HG03039 (cell line): ENCODE measurements around the gene IQCC.
A peak's percentile ranks its signal among the peaks of the same experiment; 100 is the strongest.
"Not testable (repeated sequence)": the region's sequence is repeated elsewhere in the genome, so short reads cannot be mapped to it uniquely, and the experiment has no call there.

ENCODE experiments used
- ATAC-seq: cut with Tn5 transposase; IDR thresholded peaks from one replicate; pipeline ENCODE4 v1.9.1; 2021; ENCODE audit warnings: mild to moderate bottlenecking, moderate library complexity; ENCODE audit not compliant: unreplicated experiment

IQCC gene

DNA sequence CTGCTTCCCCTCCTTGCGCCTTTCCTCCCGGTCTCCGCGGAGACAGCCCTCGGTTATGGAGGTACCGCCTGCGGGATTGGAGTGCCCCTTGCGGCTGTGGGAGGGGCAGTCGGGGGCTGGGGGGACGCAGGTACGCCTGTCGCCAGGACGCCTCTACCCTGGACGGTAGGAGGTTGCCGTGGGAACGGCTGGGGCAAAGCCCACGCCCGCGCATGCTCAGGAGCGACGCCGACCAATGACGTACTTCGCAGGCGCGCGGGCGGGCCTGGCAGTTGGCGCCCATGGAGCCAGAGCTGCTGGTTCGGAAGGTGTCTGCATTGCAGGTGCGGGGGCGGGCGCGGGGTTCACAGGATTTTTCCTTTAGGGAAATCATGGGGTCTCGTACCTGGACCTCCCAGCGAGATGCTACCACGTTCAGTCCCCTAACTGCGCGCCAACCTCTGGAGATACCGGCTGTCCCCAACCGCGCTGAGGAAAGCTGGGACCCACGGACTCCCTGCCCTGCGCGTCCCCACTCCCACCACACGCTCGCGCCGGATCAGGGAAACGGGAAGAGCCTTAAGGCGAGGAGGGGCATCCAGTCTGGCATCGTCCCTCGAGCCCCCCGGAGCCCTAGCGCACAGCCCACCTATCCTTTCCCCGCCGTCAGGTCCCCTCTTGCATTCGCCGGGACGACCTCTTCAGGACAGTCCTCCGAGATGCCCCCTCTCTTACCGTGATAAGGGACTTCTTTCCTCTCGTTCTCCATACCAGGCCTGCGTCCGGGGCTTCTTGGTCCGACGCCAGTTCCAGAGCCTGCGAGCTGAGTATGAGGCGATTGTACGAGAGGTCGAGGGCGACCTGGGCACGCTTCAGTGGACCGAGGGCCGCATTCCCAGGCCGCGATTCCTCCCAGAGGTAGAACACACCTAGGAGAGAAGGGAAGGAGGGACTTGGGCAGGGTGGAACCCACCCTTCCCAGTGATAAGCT is at the start of gene IQCC:
Gene IQCC, plus strand, starts transcription at position 271 of the 970 bp plus-strand sequence. Its CDS starts 11 bp downstream, at position 282.
- ATAC-seq: no peak

DNA sequence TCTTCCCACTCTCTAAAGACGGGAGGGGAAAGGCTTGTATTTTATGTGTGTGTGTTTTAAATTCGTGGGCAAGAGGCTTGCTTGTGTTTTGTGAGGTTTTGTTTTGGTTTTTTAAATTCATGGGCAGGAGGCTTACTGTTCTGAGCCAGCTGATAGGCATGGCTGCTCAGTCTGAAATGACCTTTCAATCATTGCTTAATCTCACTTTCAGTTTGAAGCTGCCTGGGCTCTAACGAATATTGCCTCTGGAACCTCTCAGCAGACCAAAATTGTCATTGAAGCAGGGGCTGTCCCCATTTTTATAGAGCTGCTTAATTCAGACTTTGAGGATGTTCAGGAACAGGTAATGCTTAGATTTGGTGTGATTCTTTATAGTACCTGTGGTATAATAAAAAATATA is 46.3 kb upstream of the IQCC start:
- no peak for ATAC-seq

DNA sequence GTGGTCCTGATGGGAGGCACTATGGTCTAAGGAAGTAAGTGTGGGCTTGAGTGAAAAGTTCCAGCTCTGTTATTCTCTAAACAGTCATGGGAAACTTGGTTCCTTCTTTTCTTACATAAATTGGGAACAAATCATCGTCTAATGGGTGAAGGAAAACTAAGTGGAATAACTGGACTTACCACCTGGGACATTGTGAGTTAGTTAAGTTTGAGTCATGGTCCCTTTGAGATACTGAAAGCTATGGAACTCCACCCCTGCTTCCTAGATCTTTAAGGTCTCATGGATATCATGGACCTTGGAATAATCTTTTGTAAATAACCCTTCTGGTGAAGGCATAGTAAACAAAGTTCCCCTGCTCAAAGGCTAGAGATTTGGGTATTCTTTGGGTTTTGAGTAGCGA is 42.1 kb upstream of the IQCC start:
- no peak for ATAC-seq

DNA sequence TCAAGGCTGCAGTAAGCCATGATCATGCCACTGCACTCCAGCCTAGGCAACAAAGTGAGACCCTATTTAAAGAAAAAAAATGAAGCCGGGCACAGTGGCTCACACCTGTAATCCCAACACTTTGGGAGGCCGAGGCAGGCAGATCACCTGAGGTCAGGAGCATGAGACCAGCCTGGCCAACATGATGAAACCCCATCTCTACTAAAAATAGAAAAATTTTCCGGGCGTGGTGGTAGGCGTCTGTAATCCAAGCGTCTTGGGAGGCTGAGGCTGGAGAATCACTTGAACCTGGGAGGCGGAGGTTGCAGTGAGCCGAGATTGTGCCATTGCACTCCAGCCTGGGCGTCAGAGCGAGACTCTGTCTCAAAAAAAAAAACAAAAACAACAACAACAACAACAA is 39.8 kb upstream of the IQCC start:
- ATAC-seq: not testable (repeated sequence)

DNA sequence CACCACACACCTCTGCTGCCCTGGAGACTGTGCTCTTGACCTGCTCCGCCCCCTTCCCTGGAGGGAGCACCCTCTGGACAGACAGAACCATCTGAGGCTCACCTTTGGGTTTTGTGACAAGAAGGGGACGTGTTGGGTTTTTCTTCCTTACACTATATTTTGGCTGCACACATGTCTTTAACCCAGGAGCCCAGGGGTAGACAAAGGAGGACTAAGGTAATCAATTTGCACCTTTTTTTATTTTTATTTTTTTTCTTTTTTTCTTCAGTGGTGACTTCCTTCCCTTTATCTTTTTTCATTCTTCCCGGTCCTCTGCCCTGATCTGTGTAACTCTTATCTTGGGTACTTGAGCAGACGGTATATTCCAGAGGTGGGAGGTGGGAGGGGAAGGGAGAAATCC is 34.5 kb upstream of the IQCC start:
- no peak for ATAC-seq

DNA sequence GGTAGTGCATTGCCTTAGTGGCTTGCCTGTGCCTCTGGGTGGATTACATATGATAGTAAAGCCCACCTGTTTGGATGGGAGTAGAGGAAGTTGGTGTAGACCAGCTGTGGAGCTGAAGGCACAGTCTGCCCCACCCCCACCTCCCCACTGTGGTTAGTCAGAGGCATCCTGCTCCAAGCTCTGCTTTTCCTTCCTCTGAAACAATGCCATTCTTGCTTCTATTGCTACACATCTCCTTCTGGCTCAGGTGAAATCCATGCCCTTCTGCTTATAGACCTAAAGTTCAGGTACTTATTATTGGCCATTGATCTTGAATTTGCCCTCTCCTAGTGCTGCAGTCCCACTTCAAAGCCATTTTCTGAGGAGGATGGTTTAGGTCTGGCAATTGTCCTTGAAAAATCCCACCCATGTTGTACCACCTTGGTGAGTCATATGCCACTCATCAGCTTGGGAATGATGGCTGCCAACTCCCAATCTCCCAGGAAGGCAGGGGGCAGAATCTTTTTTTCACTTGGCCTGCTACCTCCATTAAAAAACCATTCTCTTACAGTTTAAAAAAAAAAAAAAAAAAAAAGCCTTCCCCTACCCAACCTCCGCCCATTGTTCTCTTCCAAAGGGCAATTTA is 32.7 kb upstream of the IQCC start:
- ATAC-seq: no peak

DNA sequence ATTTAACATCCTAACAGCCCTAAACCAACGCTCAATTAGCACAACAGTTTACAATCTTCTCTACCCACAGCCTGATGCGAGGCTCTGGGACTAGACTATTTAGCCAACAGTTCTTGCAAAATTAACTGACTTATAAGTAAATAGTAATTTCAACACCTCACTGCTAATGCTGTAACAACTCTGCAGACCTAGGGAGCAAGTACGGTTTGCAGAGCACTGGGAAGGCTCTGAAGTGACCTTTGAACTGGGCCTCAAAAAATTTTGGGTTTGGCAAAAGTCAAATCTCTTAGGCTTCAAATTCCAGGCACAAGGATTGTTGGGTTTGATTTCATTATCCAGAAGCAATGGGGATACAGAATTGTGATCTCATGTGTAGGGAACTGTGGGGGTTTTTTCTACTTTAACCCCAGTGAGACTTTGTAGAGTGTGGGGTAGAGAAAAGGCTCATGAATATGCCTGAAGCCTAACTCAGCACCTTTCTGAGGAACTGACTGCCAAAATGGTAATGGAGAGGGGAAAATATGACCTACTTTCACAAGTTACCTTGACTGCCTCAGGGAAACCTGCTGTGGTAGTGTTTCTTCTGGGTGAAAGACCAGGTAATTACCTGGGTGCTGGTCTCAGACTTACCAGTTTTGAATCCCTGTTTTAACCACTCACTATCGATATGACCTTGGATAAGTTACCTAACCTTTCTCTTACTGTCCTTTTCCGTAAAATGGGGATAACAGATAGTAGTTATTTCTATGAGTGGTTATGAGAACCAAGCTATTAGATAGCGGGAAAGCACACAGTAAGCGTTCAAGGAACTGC is 26.9 kb upstream of the IQCC start:
- no peak for ATAC-seq

DNA sequence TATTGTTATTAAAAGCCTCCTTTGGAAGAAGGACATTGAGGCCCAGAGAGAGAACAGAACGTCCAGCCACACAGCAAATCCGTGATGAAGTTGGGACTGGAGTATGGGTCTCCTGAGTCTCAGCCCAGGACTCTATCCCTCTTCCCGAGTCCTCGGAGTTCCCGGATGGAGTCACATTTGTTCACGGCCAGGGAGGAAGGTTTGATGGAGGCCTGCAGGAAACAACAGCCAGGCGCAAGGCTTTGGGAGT is 26.4 kb upstream of the IQCC start:
- ATAC-seq: no peak

DNA sequence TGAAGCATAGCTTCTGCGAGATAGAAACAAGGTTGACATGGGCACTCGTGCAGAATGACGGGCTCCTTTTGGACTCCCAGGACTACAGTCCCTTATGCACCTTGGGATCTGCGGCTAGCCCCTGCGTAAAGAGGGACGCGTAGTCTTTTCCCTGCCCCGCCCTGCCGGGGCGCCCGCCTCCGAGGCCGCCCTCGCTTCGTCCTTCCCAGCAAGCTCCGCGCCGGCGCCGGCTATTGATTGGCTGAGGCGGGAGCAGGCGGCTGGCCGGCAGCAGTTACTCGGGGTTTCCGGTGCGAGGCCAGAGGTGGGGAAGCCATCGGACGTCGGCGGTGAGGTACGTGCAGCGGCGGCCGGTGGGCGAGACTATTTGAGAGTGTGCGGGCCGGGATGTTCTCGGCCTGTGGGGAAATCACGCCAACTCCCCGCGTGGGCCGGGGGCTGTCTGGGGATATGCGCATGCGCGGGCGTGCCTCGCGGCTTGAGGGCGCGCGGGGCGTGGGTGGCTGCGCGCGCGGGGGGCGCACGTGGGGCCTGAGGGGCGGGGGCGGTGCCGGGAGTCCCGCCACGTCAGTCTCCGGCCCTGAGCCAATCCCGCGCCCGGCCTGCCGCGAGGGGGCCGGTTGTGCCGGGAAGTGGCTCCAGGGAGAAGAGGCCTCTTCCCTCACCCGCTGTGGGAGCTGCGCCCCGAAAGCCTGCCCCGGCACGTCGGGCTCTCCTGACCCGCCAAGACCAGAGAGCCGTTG is 25.9 kb upstream of the IQCC start, which contains the start of gene TXLNA:
Gene TXLNA, plus strand, starts transcription at position 233 of the 743 bp plus-strand sequence. CDS start 671 bp downstream, outside the sequence.
- peak; percentile 75 for ATAC-seq

DNA sequence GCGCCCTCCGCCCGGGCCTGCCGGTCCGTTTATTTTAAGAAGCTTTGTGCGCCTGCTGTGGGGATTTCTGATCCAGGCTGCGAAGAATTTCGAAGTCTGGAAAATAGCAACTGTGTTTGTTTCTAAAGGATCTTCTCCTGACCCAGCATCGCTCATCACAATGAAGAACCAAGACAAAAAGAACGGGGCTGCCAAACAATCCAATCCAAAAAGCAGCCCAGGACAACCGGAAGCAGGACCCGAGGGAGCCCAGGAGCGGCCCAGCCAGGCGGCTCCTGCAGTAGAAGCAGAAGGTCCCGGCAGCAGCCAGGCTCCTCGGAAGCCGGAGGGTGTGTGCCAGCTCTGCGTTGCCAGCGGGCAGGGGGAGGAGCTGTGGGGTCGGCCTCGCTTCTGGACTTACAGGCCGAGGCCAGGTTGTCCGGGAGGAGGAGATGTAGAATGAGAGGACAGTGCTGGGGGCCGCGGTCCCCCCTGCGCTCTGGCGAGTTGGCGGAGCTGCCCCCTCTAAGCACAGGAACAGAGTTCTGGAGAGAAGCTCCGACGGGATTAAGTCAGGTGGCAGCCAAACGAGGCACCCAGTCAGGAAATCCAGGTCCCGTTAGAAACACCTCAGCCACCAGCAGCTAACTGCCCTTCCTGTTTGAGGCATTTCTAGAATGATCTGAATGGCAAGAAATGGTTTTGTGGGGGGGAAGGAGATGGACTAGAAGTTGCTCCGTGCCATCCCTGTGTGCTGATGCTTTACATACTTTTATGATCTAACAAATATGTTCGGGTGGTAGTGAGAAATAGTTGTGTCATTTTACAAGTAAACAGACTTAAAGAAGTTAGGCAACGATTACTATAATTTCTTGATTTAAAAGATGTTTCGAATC is 25.0 kb upstream of the IQCC start:
- ATAC-seq: no peak

DNA sequence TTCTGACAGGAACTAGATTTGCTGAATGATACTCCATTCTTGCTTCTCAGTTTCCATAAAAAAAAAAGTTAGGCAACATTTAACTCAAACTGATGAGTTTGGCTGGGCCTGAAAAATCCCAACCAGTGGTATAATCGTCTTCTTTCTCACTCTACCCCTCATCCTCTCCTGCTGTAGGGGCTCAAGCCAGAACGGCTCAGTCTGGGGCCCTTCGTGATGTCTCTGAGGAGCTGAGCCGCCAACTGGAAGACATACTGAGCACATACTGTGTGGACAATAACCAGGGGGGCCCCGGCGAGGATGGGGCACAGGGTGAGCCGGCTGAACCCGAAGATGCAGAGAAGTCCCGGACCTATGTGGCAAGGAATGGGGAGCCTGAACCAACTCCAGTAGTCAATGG is 24.4 kb upstream of the IQCC start:
- no peak for ATAC-seq

DNA sequence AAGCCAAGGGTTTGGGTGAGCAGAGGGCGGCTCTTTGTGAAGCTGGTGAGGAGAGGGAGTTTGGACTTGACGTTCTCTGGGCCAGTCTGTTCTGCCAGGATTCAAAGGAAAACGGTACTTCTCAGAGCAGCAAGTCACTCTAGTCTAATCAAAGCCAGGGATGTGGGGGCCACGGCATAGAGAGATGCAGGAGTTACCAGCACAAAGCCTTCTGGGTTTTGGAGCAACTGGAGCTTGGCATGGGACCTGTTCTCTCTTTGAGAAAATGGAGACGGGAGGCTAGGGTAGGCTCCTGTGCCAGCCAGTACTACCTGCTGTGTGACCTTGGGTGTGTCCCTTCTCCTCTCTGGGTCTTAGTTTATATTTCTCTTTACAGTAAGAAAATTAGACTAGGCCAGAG is 23.9 kb upstream of the IQCC start:
- no peak for ATAC-seq

DNA sequence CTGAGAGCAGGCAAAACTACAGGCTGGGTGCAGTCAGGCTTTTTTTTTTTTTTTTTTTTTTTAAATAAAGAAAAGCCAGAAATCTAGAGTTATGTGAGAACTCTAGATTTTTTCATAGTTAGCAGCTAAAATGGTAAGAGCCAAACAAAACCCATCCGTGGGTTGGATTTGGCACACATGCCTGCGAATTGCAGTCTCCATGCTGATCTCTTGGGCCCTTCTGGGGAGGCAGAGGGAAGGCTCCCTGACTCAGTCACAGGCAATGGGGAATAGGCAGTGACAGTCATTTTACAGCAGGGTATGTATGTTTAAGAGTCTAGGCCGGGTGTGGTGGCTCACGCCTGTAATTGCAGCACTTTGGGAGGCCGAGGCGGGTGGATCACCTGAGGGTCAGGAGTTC is 23.4 kb upstream of the IQCC start:
- no peak for ATAC-seq

DNA sequence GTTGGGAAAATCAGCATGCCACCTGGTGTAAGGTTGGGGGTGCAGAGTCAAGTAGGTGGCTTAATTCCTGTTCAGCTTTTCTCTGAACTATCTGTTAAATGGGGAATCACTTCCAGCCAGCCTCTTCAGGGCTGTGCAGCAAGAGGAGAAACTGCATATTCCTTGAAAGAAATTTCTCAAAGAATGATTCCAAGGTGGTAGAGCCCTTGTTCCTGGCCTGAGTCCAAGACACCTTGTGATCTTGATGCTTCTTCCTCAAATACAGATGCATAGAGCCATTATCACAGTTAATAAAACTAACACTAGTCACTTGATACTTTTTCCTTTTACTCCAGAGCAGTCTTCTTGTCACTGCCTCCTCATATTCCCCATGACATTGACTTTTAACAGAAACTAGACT is 20.8 kb upstream of the IQCC start:
- ATAC-seq: no peak

DNA sequence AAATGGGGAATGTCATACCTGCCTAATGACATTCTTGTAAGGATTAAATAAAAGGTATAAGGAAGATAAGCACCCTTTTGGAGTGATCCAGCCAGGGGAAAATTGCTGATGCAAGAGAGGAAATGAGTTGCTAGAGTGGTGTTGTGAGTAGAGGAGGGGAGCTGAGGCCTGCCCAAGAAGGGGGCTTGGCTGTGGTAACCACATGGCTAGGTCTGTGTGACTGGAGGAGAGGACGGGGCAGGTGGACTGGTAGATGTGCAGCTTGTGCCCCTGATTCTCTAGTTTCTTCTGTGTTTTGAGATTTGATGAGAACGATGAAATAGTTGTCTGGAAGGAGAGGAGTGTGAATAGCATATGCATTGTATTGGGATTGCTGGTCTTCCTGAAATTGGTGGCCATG is 19.4 kb upstream of the IQCC start:
- no peak for ATAC-seq

DNA sequence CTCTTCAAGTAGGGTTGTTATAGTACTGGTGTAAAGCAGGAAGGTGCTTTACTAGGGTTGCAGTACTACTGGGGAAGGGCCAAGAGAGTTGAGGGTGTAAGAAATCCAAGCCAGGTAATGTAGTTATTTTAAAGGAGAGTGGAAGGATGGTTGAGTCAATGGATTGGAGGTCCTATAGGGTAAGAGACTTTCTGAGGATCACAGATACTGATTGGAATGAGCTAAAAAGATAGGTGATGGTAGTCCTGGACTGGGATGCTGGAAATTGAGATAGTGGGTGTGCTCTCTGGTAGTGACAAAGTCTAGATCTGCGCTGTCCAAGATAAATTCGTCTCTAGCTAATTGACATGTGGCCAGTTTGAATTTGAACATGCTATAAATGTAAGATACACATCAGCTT is 19.0 kb upstream of the IQCC start:
- ATAC-seq: no peak

DNA sequence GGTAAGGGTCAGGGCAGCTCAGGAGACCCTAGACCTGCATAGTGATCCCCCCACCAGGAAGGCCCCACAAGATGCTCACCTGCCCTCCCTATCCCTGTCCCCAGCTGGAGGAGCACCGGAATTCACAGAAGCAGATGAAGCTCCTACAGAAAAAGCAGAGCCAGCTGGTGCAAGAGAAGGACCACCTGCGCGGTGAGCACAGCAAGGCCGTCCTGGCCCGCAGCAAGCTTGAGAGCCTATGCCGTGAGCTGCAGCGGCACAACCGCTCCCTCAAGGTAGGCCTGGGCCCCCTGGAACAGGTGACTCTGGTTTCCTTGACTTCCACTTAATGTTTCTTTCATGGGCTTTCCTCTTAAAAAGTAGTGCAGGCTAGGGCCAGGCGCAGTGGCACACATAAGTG is 17.6 kb upstream of the IQCC start:
- ATAC-seq: no peak

DNA sequence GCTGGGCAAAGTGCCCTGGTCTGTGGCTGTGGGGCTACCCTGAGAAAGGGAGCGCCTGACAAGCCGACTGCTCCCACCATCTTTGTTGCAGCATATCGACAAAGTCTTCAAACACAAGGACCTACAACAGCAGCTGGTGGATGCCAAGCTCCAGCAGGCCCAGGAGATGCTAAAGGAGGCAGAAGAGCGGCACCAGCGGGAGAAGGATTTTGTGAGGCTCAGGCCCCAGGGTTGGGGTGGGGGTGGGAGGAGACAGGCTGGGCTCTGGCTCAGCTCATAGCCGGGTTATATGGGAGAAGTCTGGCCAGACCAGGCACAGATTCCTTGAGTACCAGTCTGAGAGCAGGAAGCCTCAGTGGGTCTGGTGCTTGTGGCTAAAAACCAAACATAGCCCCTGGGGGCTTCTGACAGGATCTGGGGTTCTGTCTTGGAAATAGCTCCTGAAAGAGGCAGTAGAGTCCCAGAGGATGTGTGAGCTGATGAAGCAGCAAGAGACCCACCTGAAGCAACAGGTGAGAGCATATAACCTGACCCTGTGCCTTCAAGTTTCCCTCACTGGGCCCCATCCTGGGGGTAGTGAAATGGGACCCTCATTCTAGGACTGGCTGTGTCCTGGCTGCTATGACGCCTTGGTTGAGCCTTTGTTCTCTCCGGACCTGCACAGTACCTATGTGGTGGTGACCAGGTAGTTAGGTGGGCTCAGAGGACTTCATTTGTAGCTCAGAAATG is 13.1 kb upstream of the IQCC start:
- ATAC-seq: no peak

DNA sequence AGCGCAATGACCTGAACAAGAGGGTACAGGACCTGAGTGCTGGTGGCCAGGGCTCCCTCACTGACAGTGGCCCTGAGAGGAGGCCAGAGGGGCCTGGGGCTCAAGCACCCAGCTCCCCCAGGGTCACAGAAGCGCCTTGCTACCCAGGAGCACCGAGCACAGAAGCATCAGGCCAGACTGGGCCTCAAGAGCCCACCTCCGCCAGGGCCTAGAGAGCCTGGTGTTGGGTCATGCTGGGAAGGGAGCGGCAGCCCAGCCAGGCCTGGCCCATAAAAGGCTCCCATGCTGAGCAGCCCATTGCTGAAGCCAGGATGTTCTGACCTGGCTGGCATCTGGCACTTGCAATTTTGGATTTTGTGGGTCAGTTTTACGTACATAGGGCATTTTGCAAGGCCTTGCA is 10.5 kb upstream of the IQCC start:
- ATAC-seq: no peak
